ENCODE measurements around the gene PDE11A. TPM values are rescaled to one million over a fixed set of nuclear protein-coding genes. Genes with fewer than 3 reads are reported as not detected.

Gene PDE11A
- total and polyA plus RNA-seq, 8 donors = 0.28 to 5.0 (median 1.7) TPM

DNA sequence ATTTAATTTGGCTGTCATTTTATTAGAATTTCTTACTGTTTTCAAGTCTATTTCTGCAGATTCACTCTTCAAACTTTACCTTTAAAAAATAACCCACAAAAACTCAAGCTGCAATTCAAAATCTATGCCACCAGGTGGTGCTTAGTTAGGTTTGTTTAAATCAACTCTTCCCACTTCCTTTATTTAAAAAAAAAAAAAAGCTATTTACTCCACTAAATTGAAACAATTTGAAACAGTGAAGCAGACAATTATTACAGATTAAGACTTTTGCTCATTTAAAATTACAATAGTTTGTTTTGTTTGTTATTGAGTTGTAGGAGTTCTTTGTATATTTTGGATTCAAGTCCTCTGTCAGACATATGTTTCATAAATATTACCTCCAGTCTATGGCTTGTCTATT is 300.0 kb downstream of the PDE11A start:
- intact Hi-C loops (cut with DNase I) = no loop called here
- Histone ChIP-seq H3K27me3 (no peaks in the 10 kb centered on the region), H3K9me3 (no peaks in the 10 kb centered on the region), H3K27ac (no peak overlapping the region), H3K4me3 (no peak overlapping the region), H3K36me3 (no peaks in the 10 kb centered on the region), H3K4me1 (no peaks in the 10 kb centered on the region)
- no peak for DNase-seq
- TF ChIP-seq, protein P1, sequence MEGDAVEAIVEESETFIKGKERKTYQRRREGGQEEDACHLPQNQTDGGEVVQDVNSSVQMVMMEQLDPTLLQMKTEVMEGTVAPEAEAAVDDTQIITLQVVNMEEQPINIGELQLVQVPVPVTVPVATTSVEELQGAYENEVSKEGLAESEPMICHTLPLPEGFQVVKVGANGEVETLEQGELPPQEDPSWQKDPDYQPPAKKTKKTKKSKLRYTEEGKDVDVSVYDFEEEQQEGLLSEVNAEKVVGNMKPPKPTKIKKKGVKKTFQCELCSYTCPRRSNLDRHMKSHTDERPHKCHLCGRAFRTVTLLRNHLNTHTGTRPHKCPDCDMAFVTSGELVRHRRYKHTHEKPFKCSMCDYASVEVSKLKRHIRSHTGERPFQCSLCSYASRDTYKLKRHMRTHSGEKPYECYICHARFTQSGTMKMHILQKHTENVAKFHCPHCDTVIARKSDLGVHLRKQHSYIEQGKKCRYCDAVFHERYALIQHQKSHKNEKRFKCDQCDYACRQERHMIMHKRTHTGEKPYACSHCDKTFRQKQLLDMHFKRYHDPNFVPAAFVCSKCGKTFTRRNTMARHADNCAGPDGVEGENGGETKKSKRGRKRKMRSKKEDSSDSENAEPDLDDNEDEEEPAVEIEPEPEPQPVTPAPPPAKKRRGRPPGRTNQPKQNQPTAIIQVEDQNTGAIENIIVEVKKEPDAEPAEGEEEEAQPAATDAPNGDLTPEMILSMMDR (IDR thresholded peaks at IDR 0.05) = peak; percentile 9 to 40 (median 24)
- peak; percentile 91 for FAIRE-seq
- ATAC-seq = no peak

DNA sequence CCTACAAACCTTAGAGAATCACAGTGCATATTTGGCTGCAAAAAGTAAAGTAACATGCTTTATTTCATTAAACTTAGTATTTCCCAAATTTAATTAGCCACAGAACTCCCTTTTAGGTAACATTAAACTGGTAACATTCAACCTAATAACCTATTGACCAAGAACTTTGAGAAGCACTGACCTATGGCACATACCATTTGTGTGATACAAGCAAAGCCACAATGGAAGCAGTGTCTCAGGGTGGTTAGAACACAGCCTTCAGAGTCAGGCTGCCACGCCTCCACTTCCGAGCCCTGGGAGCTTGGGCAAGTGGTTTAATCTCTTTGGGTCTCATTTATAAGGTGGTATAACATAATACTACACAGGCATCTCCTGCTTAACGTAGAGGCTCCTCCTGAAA is 301.4 kb downstream of the PDE11A start:
- intact Hi-C loops (cut with DNase I) = no loop called here
- Histone ChIP-seq H3K27ac (no peak overlapping the region), H3K36me3 (no peaks in the 10 kb centered on the region), H3K4me3 (no peak overlapping the region), H3K27me3 (no peaks in the 10 kb centered on the region), H3K4me1 (no peaks in the 10 kb centered on the region), H3K9me3 (no peaks in the 10 kb centered on the region)
- DNase-seq = no peak
- ATAC-seq = no peak
- TF ChIP-seq, protein P1 (IDR thresholded peaks at IDR 0.05) = no peak
- 91 to 92% methylated on average over 3 of the region's 3 CpGs for WGBS, 2 donors
- no peak for FAIRE-seq

DNA sequence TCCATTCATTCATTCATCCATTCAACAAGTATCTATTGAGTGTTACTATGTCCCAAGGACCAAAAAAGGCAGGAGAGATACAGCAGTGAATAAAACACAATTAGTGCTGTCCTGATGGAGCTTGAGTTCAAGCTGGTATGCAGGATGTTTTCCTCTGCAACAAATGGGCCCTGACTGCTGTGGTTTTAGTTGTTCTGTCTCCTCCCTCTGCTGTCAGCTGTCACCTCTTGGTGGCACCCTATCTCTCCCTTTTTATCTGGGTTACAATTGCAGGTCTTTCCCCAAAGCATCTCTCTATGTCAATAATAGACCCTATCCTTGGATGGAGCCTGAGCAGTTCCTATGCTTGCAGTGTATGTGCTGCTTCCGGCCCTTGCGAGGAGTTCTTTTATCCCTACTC is 304.8 kb downstream of the PDE11A start:
- Histone ChIP-seq H3K4me3 (no peak overlapping the region), H3K36me3 (no peaks in the 10 kb centered on the region), H3K27me3 (no peaks in the 10 kb centered on the region), H3K27ac (no peak overlapping the region), H3K9me3 (no peaks in the 10 kb centered on the region), H3K4me1 (no peaks in the 10 kb centered on the region)
- FAIRE-seq (no peak), DNase-seq (no peak), ATAC-seq (no peak)
- WGBS, 2 donors = 95 to 98% methylated on average over 2 of the region's 2 CpGs
- intact Hi-C loops (cut with DNase I) = no loop called here
- TF ChIP-seq, protein P1 (IDR thresholded peaks at IDR 0.05) = no peak

DNA sequence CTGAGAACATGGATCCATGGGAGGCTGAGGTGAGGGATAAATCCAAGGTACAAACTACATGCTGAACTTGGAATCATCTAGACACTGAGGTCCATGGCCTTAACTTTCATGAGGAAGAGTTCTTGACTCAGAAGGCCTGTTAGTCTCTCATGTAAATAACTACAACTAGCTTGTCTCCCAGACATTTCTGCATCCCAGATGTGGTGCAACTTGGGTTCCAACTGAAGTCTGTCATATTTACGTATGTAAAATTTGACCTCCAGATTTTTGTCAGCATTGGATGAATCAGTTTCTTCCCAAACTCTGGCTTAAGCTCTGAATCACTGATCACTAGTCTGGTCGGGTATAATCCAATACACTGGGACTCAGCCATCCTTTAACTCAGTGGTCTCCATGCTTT is 306.9 kb downstream of the PDE11A start:
- TF ChIP-seq, protein P1 (IDR thresholded peaks at IDR 0.05) = no peak
- DNase-seq (no peak), FAIRE-seq (no peak), ATAC-seq (no peak)
- no peaks in the 10 kb centered on the region for H3K27me3 ChIP-seq
- intact Hi-C loops (cut with DNase I) = no loop called here
- no peaks in the 10 kb centered on the region for H3K4me1 ChIP-seq
- WGBS, 2 donors = 84 to 85% methylated on average over 2 of the region's 2 CpGs
- no peak overlapping the region for H3K27ac ChIP-seq
- no peaks in the 10 kb centered on the region for H3K36me3 ChIP-seq
- no peaks in the 10 kb centered on the region for H3K9me3 ChIP-seq
- no peak overlapping the region for H3K4me3 ChIP-seq

DNA sequence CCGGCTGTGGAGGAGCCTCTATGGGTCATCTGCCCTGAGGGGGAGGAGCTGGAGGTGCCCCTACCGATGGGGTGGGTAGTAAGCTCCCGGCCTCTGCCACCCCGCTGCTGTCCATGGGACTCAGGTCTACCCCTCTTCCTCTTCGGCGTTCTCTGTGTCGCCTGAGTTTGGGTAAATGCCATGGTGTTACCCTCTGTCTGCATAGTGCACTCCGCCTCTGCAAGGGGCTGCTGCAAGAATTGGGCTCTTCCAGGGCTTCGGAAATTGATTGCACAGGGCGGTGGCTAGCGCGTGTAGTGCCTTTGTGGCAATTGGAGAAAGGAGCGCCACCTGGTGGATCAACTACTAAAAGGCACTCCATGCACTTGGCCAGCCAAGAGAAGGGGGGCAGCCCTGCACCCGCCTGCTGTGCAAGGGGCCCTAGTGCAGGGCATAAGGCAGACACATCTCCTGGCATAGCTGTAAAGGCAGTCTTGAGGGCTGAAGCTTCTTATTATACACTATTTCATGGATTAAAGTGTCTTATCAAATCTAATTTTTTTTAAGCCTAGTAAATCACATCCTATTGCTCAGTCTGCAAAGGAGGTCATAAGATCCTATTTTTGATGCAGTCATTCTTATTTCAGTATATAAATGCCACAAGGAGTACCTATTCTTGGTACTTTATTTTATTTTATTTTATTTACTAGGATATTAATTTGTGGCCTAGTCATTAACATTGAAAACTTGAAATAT is 308.9 kb downstream of the PDE11A start:
- Histone ChIP-seq H3K4me1 (no peaks in the 10 kb centered on the region), H3K4me3 (no peak overlapping the region), H3K27me3 (no peaks in the 10 kb centered on the region), H3K27ac (no peak overlapping the region), H3K9me3 (no peaks in the 10 kb centered on the region), H3K36me3 (no peaks in the 10 kb centered on the region)
- 26% methylated on average over 14 of the region's 14 CpGs for WGBS, 2 donors
- DNase-seq (peak; percentile 49 to 79 (median 70)), FAIRE-seq (no peak), ATAC-seq (peak; percentile 92 to 98 (median 96))
- intact Hi-C loops (cut with DNase I) = no loop called here
- TF ChIP-seq, protein P1 (IDR thresholded peaks at IDR 0.05) = peak; percentile 60 to 84 (median 78)

Measured in pancreas (tissue), 10 donors.